ENCODE data around the gene MLXIP.

DNA sequence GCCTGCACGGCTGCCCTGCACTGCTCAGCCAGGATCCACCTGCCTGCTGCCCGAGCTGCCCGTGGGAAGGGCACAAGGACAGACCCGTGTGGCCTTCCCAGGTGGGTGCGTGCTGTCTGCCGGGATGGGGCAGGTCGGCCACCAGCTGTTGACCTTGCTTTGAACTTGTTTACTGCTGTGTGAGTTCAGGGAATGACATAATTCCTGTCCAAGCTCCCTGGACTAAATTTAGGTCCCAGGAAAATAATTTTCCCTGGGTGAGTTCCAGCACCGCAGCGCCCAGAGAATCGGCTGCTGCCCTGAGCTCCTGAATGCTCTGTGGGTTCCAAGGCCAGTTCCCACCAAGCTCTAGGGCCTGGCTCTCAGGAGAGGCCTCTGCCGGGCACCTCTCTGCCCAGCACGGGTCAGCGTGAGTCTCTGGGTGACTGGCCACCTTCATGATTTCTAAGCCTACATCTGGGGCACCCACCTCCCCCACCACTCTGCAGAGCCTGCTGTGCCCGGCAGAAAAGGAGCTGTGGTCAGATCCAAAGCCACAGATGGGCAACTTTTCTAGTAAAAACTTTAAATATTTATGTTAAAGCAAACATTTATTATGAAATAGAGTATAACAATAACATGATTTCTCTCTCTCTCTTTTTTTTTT lies 27.2 kb upstream of the MLXIP start:
- TF ChIP-seq, protein P1, sequence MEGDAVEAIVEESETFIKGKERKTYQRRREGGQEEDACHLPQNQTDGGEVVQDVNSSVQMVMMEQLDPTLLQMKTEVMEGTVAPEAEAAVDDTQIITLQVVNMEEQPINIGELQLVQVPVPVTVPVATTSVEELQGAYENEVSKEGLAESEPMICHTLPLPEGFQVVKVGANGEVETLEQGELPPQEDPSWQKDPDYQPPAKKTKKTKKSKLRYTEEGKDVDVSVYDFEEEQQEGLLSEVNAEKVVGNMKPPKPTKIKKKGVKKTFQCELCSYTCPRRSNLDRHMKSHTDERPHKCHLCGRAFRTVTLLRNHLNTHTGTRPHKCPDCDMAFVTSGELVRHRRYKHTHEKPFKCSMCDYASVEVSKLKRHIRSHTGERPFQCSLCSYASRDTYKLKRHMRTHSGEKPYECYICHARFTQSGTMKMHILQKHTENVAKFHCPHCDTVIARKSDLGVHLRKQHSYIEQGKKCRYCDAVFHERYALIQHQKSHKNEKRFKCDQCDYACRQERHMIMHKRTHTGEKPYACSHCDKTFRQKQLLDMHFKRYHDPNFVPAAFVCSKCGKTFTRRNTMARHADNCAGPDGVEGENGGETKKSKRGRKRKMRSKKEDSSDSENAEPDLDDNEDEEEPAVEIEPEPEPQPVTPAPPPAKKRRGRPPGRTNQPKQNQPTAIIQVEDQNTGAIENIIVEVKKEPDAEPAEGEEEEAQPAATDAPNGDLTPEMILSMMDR (IDR thresholded peaks at IDR 0.05): no peak
- no peak for TF ChIP-seq POLR2A (IDR thresholded peaks at IDR 0.05)
